Measurements from ENCODE around the gene DUS4L. TPM values are rescaled to one million over a fixed set of nuclear protein-coding genes. Genes with fewer than 3 reads are reported as not detected.

The DUS4L gene
- total RNA-seq, 1 experiment from 2014 or later = 10.2 TPM

GRCh38 chr7:107615910-107616680 lies 52.3 kb downstream of the DUS4L start:
- peaks cover 5% of the 10 kb centered on the region for H3F3A ChIP-seq (ENCODE audit: low read length, unreplicated experiment)
- ChIA-PET POLR2A (ENCODE audit: unreplicated experiment) (interaction anchor here (0.6 kb wide), 1 partner anchor 21 kb away, joined by 3 read pairs; no protein-coding TSS in a partner anchor), CTCF (no interaction called here)
- peak overlapping the region; percentile 45 for H3K4me2 ChIP-seq (ENCODE audit: low read length)
- no peaks in the 10 kb centered on the region for H3K9me2 ChIP-seq (replicated peaks; ENCODE audit: low read length)
- peaks cover 9% of the 10 kb centered on the region; the same call in 1 of the 2 replicates for H3K36me3 ChIP-seq (ENCODE audit: low read depth, low read length)
- TF ChIP-seq EZH2 (IDR thresholded peaks at IDR 0.05; ENCODE audit: low read length, unreplicated experiment) (no peak), EZH2phosphoT487 (IDR thresholded peaks at IDR 0.05; ENCODE audit: borderline replicate concordance, low read length) (no peak), CTCF (conservative IDR thresholded peaks at IDR 0.05; ENCODE audit: low read depth, low read length) (no peak)
- no TSS peak for BruUV-seq (replicated peaks)
- H2AFZ ChIP-seq (ENCODE audit: low read length) = no peak overlapping the region
- no peaks in the 10 kb centered on the region for H3K79me2 ChIP-seq (ENCODE audit: low read length)
- peaks cover 45% of the 10 kb centered on the region for H3K4me1 ChIP-seq (ENCODE audit: insufficient read depth, low read length)
- intact Hi-C loops (cut with micrococcal nuclease) = no loop called here
- no peak overlapping the region for H3K9ac ChIP-seq (ENCODE audit: low read length)
- DNase-seq (peak; percentile 59), ATAC-seq (peak; percentile 35)
- H3K9me3 ChIP-seq (ENCODE audit: low read length) = no peaks in the 10 kb centered on the region
- no peaks in the 10 kb centered on the region for H4K20me1 ChIP-seq (ENCODE audit: low read length)
- H3K27ac ChIP-seq (ENCODE audit: low read length) = peak overlapping the region; percentile 43; the same call in 1 of the 2 replicates
- no peaks in the 10 kb centered on the region for H3K27me3 ChIP-seq (ENCODE audit: low read length)
- no peak overlapping the region for H3K4me3 ChIP-seq (ENCODE audit: low read length)

- TF ChIP-seq EZH2 (IDR thresholded peaks at IDR 0.05; ENCODE audit: low read length, unreplicated experiment) (no peak), CTCF (conservative IDR thresholded peaks at IDR 0.05; ENCODE audit: low read depth, low read length) (no peak), EZH2phosphoT487 (IDR thresholded peaks at IDR 0.05; ENCODE audit: borderline replicate concordance, low read length) (no peak)
- ChIA-PET POLR2A (ENCODE audit: unreplicated experiment) (no interaction called here), CTCF (no interaction called here)
- Histone ChIP-seq H3K9me2 (replicated peaks; ENCODE audit: low read length) (no peaks in the 10 kb centered on the region), H3K4me3 (ENCODE audit: low read length) (no peak overlapping the region), H2AFZ (ENCODE audit: low read length) (no peak overlapping the region), H3K4me1 (ENCODE audit: insufficient read depth, low read length) (peaks cover 12% of the 10 kb centered on the region), H3K79me2 (ENCODE audit: low read length) (no peaks in the 10 kb centered on the region), H3K9me3 (ENCODE audit: low read length) (no peaks in the 10 kb centered on the region), H4K20me1 (ENCODE audit: low read length) (no peaks in the 10 kb centered on the region), H3K9ac (ENCODE audit: low read length) (no peak overlapping the region), H3K27ac (ENCODE audit: low read length) (no peak overlapping the region), H3K27me3 (ENCODE audit: low read length) (no peaks in the 10 kb centered on the region), H3K4me2 (ENCODE audit: low read length) (no peak overlapping the region), H3F3A (ENCODE audit: low read length, unreplicated experiment) (no peaks in the 10 kb centered on the region), H3K36me3 (ENCODE audit: low read depth, low read length) (no peaks in the 10 kb centered on the region; the same call in 1 of the 2 replicates)
- no TSS peak for BruUV-seq (replicated peaks)
- DNase-seq = peak; percentile 62
- intact Hi-C loops (cut with micrococcal nuclease) = no loop called here
- ATAC-seq = peak; percentile 50
Measured at GRCh38 chr7:107622429-107622828, 58.7 kb downstream of the DUS4L start.

GRCh38 chr7:107622894-107623293 lies 59.1 kb downstream of the DUS4L start:
- ChIA-PET CTCF (no interaction called here), POLR2A (ENCODE audit: unreplicated experiment) (no interaction called here)
- no peak overlapping the region for H3K4me2 ChIP-seq (ENCODE audit: low read length)
- ATAC-seq (no peak), DNase-seq (no peak)
- H3F3A ChIP-seq (ENCODE audit: low read length, unreplicated experiment) = no peaks in the 10 kb centered on the region
- H3K27me3 ChIP-seq (ENCODE audit: low read length) = no peaks in the 10 kb centered on the region
- no peaks in the 10 kb centered on the region; the same call in 1 of the 2 replicates for H3K36me3 ChIP-seq (ENCODE audit: low read depth, low read length)
- no peak for TF ChIP-seq EZH2phosphoT487 (IDR thresholded peaks at IDR 0.05; ENCODE audit: borderline replicate concordance, low read length)
- no peak for TF ChIP-seq EZH2 (IDR thresholded peaks at IDR 0.05; ENCODE audit: low read length, unreplicated experiment)
- no peak for TF ChIP-seq CTCF (conservative IDR thresholded peaks at IDR 0.05; ENCODE audit: low read depth, low read length)
- peaks cover 12% of the 10 kb centered on the region for H3K4me1 ChIP-seq (ENCODE audit: insufficient read depth, low read length)
- intact Hi-C loops (cut with micrococcal nuclease) = no loop called here
- no peak overlapping the region for H3K9ac ChIP-seq (ENCODE audit: low read length)
- no peaks in the 10 kb centered on the region for H3K9me3 ChIP-seq (ENCODE audit: low read length)
- H2AFZ ChIP-seq (ENCODE audit: low read length) = no peak overlapping the region
- no peaks in the 10 kb centered on the region for H4K20me1 ChIP-seq (ENCODE audit: low read length)
- no TSS peak for BruUV-seq (replicated peaks)
- no peaks in the 10 kb centered on the region for H3K9me2 ChIP-seq (replicated peaks; ENCODE audit: low read length)
- H3K4me3 ChIP-seq (ENCODE audit: low read length) = no peak overlapping the region
- no peak overlapping the region for H3K27ac ChIP-seq (ENCODE audit: low read length)
- no peaks in the 10 kb centered on the region for H3K79me2 ChIP-seq (ENCODE audit: low read length)
